HL-60 (cell line): ENCODE data around the gene WDR5.

Experiments
- CTCF ChIP-seq: IDR thresholded peaks from one replicate; pipeline ENCODE4 v1.5.1; 2011; ENCODE audit warnings: low read length, control low read depth, inconsistent platforms; ENCODE audit not compliant: insufficient read depth
- GABPA ChIP-seq: IDR thresholded peaks from 2 replicates; pipeline ENCODE4 v1.6.1; 2012; ENCODE audit warnings: low read depth
- POLR2AphosphoS5 ChIP-seq: IDR thresholded peaks from 2 replicates; pipeline ENCODE4 v1.6.1; 2012; ENCODE audit warnings: low read depth
- REST ChIP-seq: IDR thresholded peaks from 2 replicates; pipeline ENCODE4 v1.6.1; 2012; ENCODE audit warnings: low read depth; ENCODE audit not compliant: insufficient replicate concordance
- SPI1 ChIP-seq: IDR thresholded peaks from 2 replicates; pipeline ENCODE4 v1.6.1; 2012; ENCODE audit warnings: low read depth, mild to moderate bottlenecking, borderline replicate concordance

- TF ChIP-seq POLR2AphosphoS5 (no peak), CTCF (no peak), GABPA (no peak), REST (no peak), SPI1 (no peak)
Measured at GRCh38 chr9:134128727-134129679, 6.9 kb upstream of the WDR5 start.
